Neural cell (in vitro differentiated cells): ENCODE measurements around the gene POU4F3.

Experiments used
- CTCF ChIP-seq: fragments of 450-650 bp; IDR thresholded peaks from 2 replicates; pipeline ENCODE4 v1.5.1; 2014; ENCODE audit warnings: antibody characterized with exemption, mild to moderate bottlenecking, moderate library complexity; ENCODE audit not compliant: poor library complexity, severe bottlenecking
- EP300 ChIP-seq: fragments of 450-650 bp; conservative IDR thresholded peaks from 2 replicates; pipeline ENCODE4 v1.6.1; 2014; ENCODE audit warnings: antibody characterized with exemption, mild to moderate bottlenecking, moderate library complexity; ENCODE audit not compliant: poor library complexity, severe bottlenecking
- EZH2 ChIP-seq: fragments of 200-600, 300-800 bp; shearing (Covaris generic), sonication (generic); IDR thresholded peaks from 2 replicates; pipeline ENCODE4 v1.6.1; 2014; ENCODE audit warnings: antibody characterized with exemption, low read length, borderline replicate concordance, mild to moderate bottlenecking; ENCODE audit not compliant: insufficient read depth, poor library complexity, severe bottlenecking
- MXI1 ChIP-seq: fragments of 450-650 bp; conservative IDR thresholded peaks from 2 replicates; pipeline ENCODE4 v1.6.1; 2014; ENCODE audit warnings: antibody characterized with exemption, mild to moderate bottlenecking; ENCODE audit not compliant: poor library complexity, severe bottlenecking
- POLR2AphosphoS5 ChIP-seq: IDR thresholded peaks from 2 replicates; pipeline ENCODE4 v1.6.1; 2012
- RAD21 ChIP-seq: fragments of 450-650 bp; conservative IDR thresholded peaks from 2 replicates; pipeline ENCODE4 v1.6.1; 2014; ENCODE audit warnings: antibody characterized with exemption, mild to moderate bottlenecking, moderate library complexity
- REST ChIP-seq: IDR thresholded peaks from 2 replicates; pipeline ENCODE4 v1.6.1; 2012; ENCODE audit warnings: borderline replicate concordance
- SMC3 ChIP-seq: fragments of 450-650 bp; conservative IDR thresholded peaks from 2 replicates; pipeline ENCODE4 v1.6.1; 2014; ENCODE audit warnings: antibody characterized with exemption, mild to moderate bottlenecking, moderate library complexity; ENCODE audit not compliant: poor library complexity

GRCh38 chr5:146369691-146370090 lies 31.1 kb downstream of the POU4F3 start:
- TF ChIP-seq CTCF (no peak), MXI1 (no peak), POLR2AphosphoS5 (no peak), EP300 (no peak), REST (no peak), RAD21 (no peak), SMC3 (no peak), EZH2 (no peak)
